H9 (cell line): ENCODE data around the gene RNF128. TPM values are rescaled to one million over a fixed set of nuclear protein-coding genes. Genes with fewer than 3 reads are reported as not detected.
"Not testable (repeated sequence)": the region's sequence is repeated elsewhere in the genome, so short reads cannot be mapped to it uniquely, and the experiment has no call there.

Experiments
- DNase-seq: peaks from one replicate; pipeline ENCODE4 v3.0.0-alpha.2; 2017
- H2AFZ ChIP-seq: one replicate; pipeline ENCODE4 v1.6.1; 2013; ENCODE audit warnings: mild to moderate bottlenecking, low read length, control low read depth, moderate library complexity
- H2AK5ac ChIP-seq: 2 replicates; pipeline ENCODE4 v1.6.1; 2013; ENCODE audit warnings: low read length, control low read depth, mixed read lengths; ENCODE audit not compliant: insufficient read length
- H2BK120ac ChIP-seq: one replicate; pipeline ENCODE4 v1.6.1; 2013; ENCODE audit warnings: low read depth, mild to moderate bottlenecking, low read length, control low read depth, inconsistent platforms; ENCODE audit not compliant: poor library complexity, severe bottlenecking
- H2BK12ac ChIP-seq: 2 replicates; pipeline ENCODE4 v1.6.1; 2013; ENCODE audit warnings: low read length, control low read depth, mixed read lengths, low read depth; ENCODE audit not compliant: insufficient read length
- H2BK15ac ChIP-seq: 2 replicates; pipeline ENCODE4 v1.6.1; 2013; ENCODE audit warnings: low read depth, low read length, control low read depth
- H2BK20ac ChIP-seq: one replicate; pipeline ENCODE4 v1.6.1; 2013; ENCODE audit warnings: low read depth, mild to moderate bottlenecking, low read length, control low read depth, inconsistent platforms; ENCODE audit not compliant: poor library complexity, severe bottlenecking
- H2BK5ac ChIP-seq: 2 replicates; pipeline ENCODE4 v1.6.1; 2013; ENCODE audit warnings: low read length, control low read depth, mixed read lengths; ENCODE audit not compliant: insufficient read length
- H3K14ac ChIP-seq: 2 replicates; pipeline ENCODE4 v1.6.1; 2013; ENCODE audit warnings: low read length, control low read depth; ENCODE audit not compliant: insufficient read depth
- H3K18ac ChIP-seq: 2 replicates; pipeline ENCODE4 v1.6.1; 2013; ENCODE audit warnings: low read depth, mild to moderate bottlenecking, mixed read lengths, low read length, control low read depth; ENCODE audit not compliant: insufficient read length
- H3K23ac ChIP-seq: 2 replicates; pipeline ENCODE4 v1.6.1; 2013; ENCODE audit warnings: low read length, control low read depth, mixed read lengths, low read depth; ENCODE audit not compliant: insufficient read length
- H3K23me2 ChIP-seq: 2 replicates; pipeline ENCODE4 v1.6.1; 2013; ENCODE audit warnings: low read depth, mild to moderate bottlenecking, mixed read lengths, low read length, control low read depth; ENCODE audit not compliant: insufficient read length, poor library complexity, severe bottlenecking
- H3K27ac ChIP-seq: 2 replicates; pipeline ENCODE4 v1.5.1; 2013; ENCODE audit warnings: low read length, control low read depth, mixed read lengths, low read depth; ENCODE audit not compliant: insufficient read length
- H3K27me3 ChIP-seq: 2 replicates; pipeline ENCODE4 v1.6.1; 2013; ENCODE audit warnings: low read length, control low read depth, inconsistent platforms; ENCODE audit not compliant: insufficient read depth
- H3K4ac ChIP-seq: 2 replicates; pipeline ENCODE4 v1.6.1; 2013; ENCODE audit warnings: low read depth, mild to moderate bottlenecking, control low read depth, inconsistent platforms, low read length, moderate library complexity
- H3K4me1 ChIP-seq: 2 replicates; pipeline ENCODE4 v1.6.1; 2013; ENCODE audit warnings: low read length, control low read depth, inconsistent platforms; ENCODE audit not compliant: insufficient read depth
- H3K4me2 ChIP-seq: 2 replicates; pipeline ENCODE4 v1.6.1; 2013; ENCODE audit warnings: low read length, control low read depth, mixed read lengths; ENCODE audit not compliant: insufficient read length, insufficient read depth
- H3K56ac ChIP-seq: 2 replicates; pipeline ENCODE4 v1.6.1; 2013; ENCODE audit warnings: low read depth, mild to moderate bottlenecking, mixed read lengths, low read length, control low read depth; ENCODE audit not compliant: insufficient read length
- H3K79me1 ChIP-seq: 2 replicates; pipeline ENCODE4 v1.6.1; 2013; ENCODE audit warnings: low read depth, mild to moderate bottlenecking, moderate library complexity, low read length, control low read depth, inconsistent platforms; ENCODE audit not compliant: insufficient read depth, poor library complexity, severe bottlenecking
- H3K79me2 ChIP-seq: 2 replicates; pipeline ENCODE4 v1.6.1; 2013; ENCODE audit warnings: low read length, control low read depth, inconsistent platforms; ENCODE audit not compliant: insufficient read depth
- H3K9ac ChIP-seq: 2 replicates; pipeline ENCODE4 v1.6.1; 2013; ENCODE audit warnings: low read length, control low read depth, mixed read lengths; ENCODE audit not compliant: insufficient read length; ENCODE audit errors: extremely low read depth
- H3K9me3 ChIP-seq: one replicate; pipeline ENCODE4 v1.6.1; 2013; ENCODE audit warnings: low read depth, low read length, inconsistent platforms; ENCODE audit not compliant: control insufficient read depth
- H3T11ph ChIP-seq: one replicate; pipeline ENCODE4 v1.6.1; 2013; ENCODE audit warnings: mild to moderate bottlenecking, low read length, control low read depth, inconsistent platforms
- H4K20me1 ChIP-seq: one replicate; pipeline ENCODE4 v1.6.1; 2013; ENCODE audit not compliant: control insufficient read depth, insufficient read length, insufficient read depth
- H4K5ac ChIP-seq: 2 replicates; pipeline ENCODE4 v1.6.1; 2013; ENCODE audit warnings: low read depth, mild to moderate bottlenecking, mixed read lengths, low read length, control low read depth; ENCODE audit not compliant: insufficient read length
- H4K8ac ChIP-seq: replicated peaks from 2 replicates; pipeline ENCODE4 v1.6.1; 2013; ENCODE audit warnings: low read length, control low read depth, mixed read lengths, low read depth; ENCODE audit not compliant: insufficient read length
- H4K91ac ChIP-seq: 2 replicates; pipeline ENCODE4 v1.6.1; 2013; ENCODE audit warnings: low read depth, mild to moderate bottlenecking, moderate library complexity, mixed read lengths, low read length, control low read depth; ENCODE audit not compliant: insufficient read length
- H3K27ac Mint-ChIP-seq, 3 experiments: 2 replicates in 2 of 3; 3 replicates in 1 of 3; pipeline ENCODE4 v1.8.0; 2020 to 2021; ENCODE audit warnings: mixed read lengths in 3 of 3, mild to moderate bottlenecking in 1 of 3, moderate library complexity in 1 of 3
- H3K27me3 Mint-ChIP-seq: 2 replicates; pipeline ENCODE4 v1.8.0; 2021; ENCODE audit warnings: low read depth, mild to moderate bottlenecking, moderate library complexity, mixed read lengths
- H3K36me3 Mint-ChIP-seq, 3 experiments: 2 replicates in 2 of 3; 3 replicates in 1 of 3; pipeline ENCODE4 v1.8.0; 2020 to 2021; ENCODE audit warnings: low read depth in 3 of 3, mixed read lengths in 3 of 3; ENCODE audit not compliant: insufficient read depth in 1 of 3
- H3K4me1 Mint-ChIP-seq, 2 experiments: 2 replicates each; pipeline ENCODE4 v1.8.0; 2020; ENCODE audit warnings: mixed read lengths in 2 of 2
- H3K4me3 Mint-ChIP-seq, 2 experiments: 2 replicates in 1 of 2; 3 replicates in 1 of 2; pipeline ENCODE4 v1.8.0; 2020 to 2021; ENCODE audit warnings: mild to moderate bottlenecking in 2 of 2, mixed read lengths in 2 of 2, moderate library complexity in 1 of 2
- H3K9me3 Mint-ChIP-seq, 2 experiments: 2 replicates in 1 of 2; 3 replicates in 1 of 2; pipeline ENCODE4 v1.8.0; 2020; ENCODE audit warnings: mild to moderate bottlenecking in 2 of 2, mixed read lengths in 2 of 2, moderate library complexity in 1 of 2
- CTCF ChIP-seq: fragments of 200-600 bp; sonication (generic); conservative IDR thresholded peaks from 3 replicates; pipeline ENCODE4 v1.8.0; 2021; ENCODE audit warnings: antibody characterized with exemption, mild to moderate bottlenecking
- WGBS: extraction: QIAGEN DNeasy Blood & Tissue Kit; methylation state at CpG from one replicate; pipeline ENCODE4 v1.1.7; 2013; ENCODE audit warnings: missing lambda C conversion rate, low lambda C conversion rate, mixed read lengths; ENCODE audit not compliant: insufficient read length; ENCODE audit errors: extremely low coverage; 5-methylcytosine and 5-hydroxymethylcytosine counted together
- total RNA-seq: library from RNA; stranded (reverse); gene quantifications from 2 replicates; pipeline ENCODE4 v1.2.1, GENCODE V29; 2021

RNF128 gene
- total RNA-seq, 1 experiment from 2014 or later, result 0.13 TPM

- H3K9me3 ChIP-seq, result no peaks in the 10 kb centered on the region
- H3K79me1 ChIP-seq, result no peaks in the 10 kb centered on the region
- H4K20me1 ChIP-seq, result no peaks in the 10 kb centered on the region
- H3K14ac ChIP-seq, result no peak overlapping the region
- no peak overlapping the region for H2AFZ ChIP-seq
- no peak overlapping the region for H2AK5ac ChIP-seq
- H3K23me2 ChIP-seq, result no peaks in the 10 kb centered on the region
- no peak overlapping the region for H3K23ac ChIP-seq
- no peak overlapping the region for H3K9ac ChIP-seq
- H2BK5ac ChIP-seq, result no peak overlapping the region
- DNase-seq, result peak; percentile 29
- H3K4me1 Mint-ChIP-seq, result peaks cover 2 to 8% of the 10 kb centered on the region in 2 experiments; a peak in 2 of 4 replicates
- H3K9me3 Mint-ChIP-seq, result peaks cover 0 to 55% of the 10 kb centered on the region in 2 experiments; a peak in 3 of 5 replicates
- H3K79me2 ChIP-seq, result no peaks in the 10 kb centered on the region
- peak overlapping the region in 1 of 3 experiments; percentile 37; a peak in 2 of 7 replicates for H3K27ac Mint-ChIP-seq
- H3K4me3 Mint-ChIP-seq, result no peak overlapping the region
- no peak overlapping the region for H4K5ac ChIP-seq
- WGBS, result no CpG with 5 or more reads among the region's 1 CpG
- H3K27me3 Mint-ChIP-seq, result no peaks in the 10 kb centered on the region; the same call in 1 of the 2 replicates
- H3K27me3 ChIP-seq, result no peaks in the 10 kb centered on the region
- H3K27ac ChIP-seq, result no peak overlapping the region
- H4K91ac ChIP-seq, result no peak overlapping the region
- no peak overlapping the region for H2BK12ac ChIP-seq
- H3K36me3 Mint-ChIP-seq, result peaks cover 0 to 6% (median 1%) of the 10 kb centered on the region in 3 experiments; a peak in 3 of 7 replicates
- no peaks in the 10 kb centered on the region for H3K4me1 ChIP-seq
- no peak overlapping the region for H3K4me2 ChIP-seq
- no peak overlapping the region for H2BK120ac ChIP-seq
- H3K4ac ChIP-seq, result no peak overlapping the region
- H3K18ac ChIP-seq, result no peak overlapping the region
- H3T11ph ChIP-seq, result no peak overlapping the region
- no peak overlapping the region for H3K56ac ChIP-seq
- no peak overlapping the region for H2BK15ac ChIP-seq
- no peak overlapping the region for H2BK20ac ChIP-seq
- H4K8ac ChIP-seq, result no peak overlapping the region
- TF ChIP-seq CTCF, result peak; percentile 56
These were observed 25.7 kb downstream of the RNF128 start for GRCh38 chrX:106752101-106752678.

- not testable (repeated sequence) for H3K4me1 Mint-ChIP-seq, H2BK120ac ChIP-seq, H4K5ac ChIP-seq, H3K23ac ChIP-seq, H3K27me3 Mint-ChIP-seq, H2AFZ ChIP-seq, H2BK15ac ChIP-seq, H3K79me2 ChIP-seq, H3K9me3 ChIP-seq, H2AK5ac ChIP-seq, H2BK5ac ChIP-seq, H2BK12ac ChIP-seq, H3K18ac ChIP-seq, H3K4me1 ChIP-seq, H4K8ac ChIP-seq, H3K9ac ChIP-seq, H3K27ac Mint-ChIP-seq, H3K27me3 ChIP-seq, H3K23me2 ChIP-seq, H3K56ac ChIP-seq, H3K4ac ChIP-seq, H3K14ac ChIP-seq, H4K91ac ChIP-seq, H3K4me2 ChIP-seq, H3K36me3 Mint-ChIP-seq, H4K20me1 ChIP-seq, H3K4me3 Mint-ChIP-seq, H3K27ac ChIP-seq, H2BK20ac ChIP-seq, H3T11ph ChIP-seq, DNase-seq, H3K79me1 ChIP-seq
- WGBS, result no CpG with 5 or more reads among the region's 1 CpG
- peaks cover 10 to 68% of the 10 kb centered on the region in 2 experiments for H3K9me3 Mint-ChIP-seq
These were observed 42.8 kb downstream of the RNF128 start for GRCh38 chrX:106769288-106769687.
